ENCODE data around the gene HOOK2.
A peak's percentile ranks its signal among the peaks of the same experiment; 100 is the strongest.

Gene HOOK2

GRCh38 chr19:12789098-12789903, 13.9 kb upstream of the HOOK2 start:
- TF ChIP-seq CTCF (IDR thresholded peaks at IDR 0.05; ENCODE audit: insufficient read depth, low read depth, low read length, missing control alignments): no peak
- H3K4me3 ChIP-seq (ENCODE audit: low read depth, low read length): peak overlapping the region; percentile 84
- no peak for DNase-seq (ENCODE audit: low read depth)

GRCh38 chr19:12788682-12789097, 13.3 kb upstream of the HOOK2 start:
- peak overlapping the region; percentile 84 for H3K4me3 ChIP-seq (ENCODE audit: low read depth, low read length)
- DNase-seq (ENCODE audit: low read depth): peak; percentile 93
- no peak for TF ChIP-seq CTCF (IDR thresholded peaks at IDR 0.05; ENCODE audit: insufficient read depth, low read depth, low read length, missing control alignments)

- H3K4me3 ChIP-seq (ENCODE audit: low read depth, low read length): peak overlapping the region; percentile 84
- no peak for TF ChIP-seq CTCF (IDR thresholded peaks at IDR 0.05; ENCODE audit: insufficient read depth, low read depth, low read length, missing control alignments)
- no peak for DNase-seq (ENCODE audit: low read depth)
These were observed 12.8 kb upstream of the HOOK2 start for GRCh38 chr19:12788042-12788681.

- H3K4me3 ChIP-seq (ENCODE audit: low read depth, low read length): no peak overlapping the region
- no peak for TF ChIP-seq CTCF (IDR thresholded peaks at IDR 0.05; ENCODE audit: insufficient read depth, low read depth, low read length, missing control alignments)
- DNase-seq (ENCODE audit: low read depth): no peak
These were observed 12.1 kb upstream of the HOOK2 start for GRCh38 chr19:12787458-12787857.

GRCh38 chr19:12786952-12787351, 11.6 kb upstream of the HOOK2 start:
- no peak overlapping the region for H3K4me3 ChIP-seq (ENCODE audit: low read depth, low read length)
- TF ChIP-seq CTCF (IDR thresholded peaks at IDR 0.05; ENCODE audit: insufficient read depth, low read depth, low read length, missing control alignments): no peak
- no peak for DNase-seq (ENCODE audit: low read depth)

- peak; percentile 47 for DNase-seq (ENCODE audit: low read depth)
- peak overlapping the region; percentile 9; the same call in 1 of the 2 replicates for H3K4me3 ChIP-seq (ENCODE audit: low read depth, low read length)
- TF ChIP-seq CTCF (IDR thresholded peaks at IDR 0.05; ENCODE audit: insufficient read depth, low read depth, low read length, missing control alignments): no peak
These were observed 11.0 kb upstream of the HOOK2 start for GRCh38 chr19:12786141-12786870.

All from GM12865 (cell line).